HG03103 (cell line): ENCODE data around the gene TBCK.

ENCODE experiments used
- ATAC-seq: cut with Tn5 transposase; IDR thresholded peaks from one replicate; pipeline ENCODE4 v1.9.1; 2021; ENCODE audit warnings: low read depth; ENCODE audit not compliant: unreplicated experiment

TBCK gene

DNA sequence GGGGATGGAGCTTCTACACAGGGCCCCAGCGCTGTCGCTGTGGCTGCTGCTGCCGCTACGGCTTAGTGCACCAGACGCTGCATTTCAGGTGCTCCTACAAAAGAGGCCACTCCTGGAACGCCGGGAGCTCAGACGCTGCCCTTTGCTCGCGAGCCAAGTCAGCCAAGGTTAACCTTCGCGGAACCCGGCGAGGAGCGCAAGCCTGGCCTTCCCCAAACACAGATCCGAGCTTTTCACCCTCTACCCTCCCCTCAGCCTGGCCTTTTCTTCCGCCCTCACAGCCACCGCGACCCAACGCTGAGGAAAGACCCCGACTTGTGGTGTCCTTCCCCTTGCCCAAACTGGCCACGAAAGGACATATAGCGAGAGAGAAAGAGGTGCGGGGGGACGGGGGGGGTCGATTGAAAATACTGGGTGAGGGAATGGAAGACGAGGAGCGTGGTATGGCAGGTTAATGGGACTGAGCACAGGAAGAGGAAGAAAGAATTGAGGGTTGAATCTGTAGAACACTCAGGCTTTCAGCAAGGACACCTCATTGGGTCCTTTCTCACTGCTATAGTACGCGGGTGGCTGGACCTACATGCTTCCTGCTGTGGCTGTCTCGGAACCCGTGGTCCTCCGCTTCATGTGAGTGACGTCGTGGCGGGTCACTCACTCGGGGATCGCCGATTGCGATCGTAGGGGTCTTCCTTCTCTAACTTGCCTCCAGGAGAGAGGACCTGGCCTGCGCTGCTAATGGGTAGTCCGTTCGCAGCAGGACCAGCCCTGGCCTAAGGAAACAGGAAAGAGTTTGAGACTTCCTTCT lies at the start of gene TBCK, which contains the start of gene AIMP1:
TBCK (minus strand) TSS at position 242 of the 805 bp plus-strand sequence. CDS start 7,249 bp downstream, outside the sequence.
AIMP1 (plus strand) TSS at position 583 of the 805 bp plus-strand sequence. CDS start 8,460 bp downstream, outside the sequence.
- peak; percentile 81 for ATAC-seq

- no peak for ATAC-seq
Observed at GRCh38 chr4:106365613-106366012, 49.6 kb upstream of the TBCK start.

DNA sequence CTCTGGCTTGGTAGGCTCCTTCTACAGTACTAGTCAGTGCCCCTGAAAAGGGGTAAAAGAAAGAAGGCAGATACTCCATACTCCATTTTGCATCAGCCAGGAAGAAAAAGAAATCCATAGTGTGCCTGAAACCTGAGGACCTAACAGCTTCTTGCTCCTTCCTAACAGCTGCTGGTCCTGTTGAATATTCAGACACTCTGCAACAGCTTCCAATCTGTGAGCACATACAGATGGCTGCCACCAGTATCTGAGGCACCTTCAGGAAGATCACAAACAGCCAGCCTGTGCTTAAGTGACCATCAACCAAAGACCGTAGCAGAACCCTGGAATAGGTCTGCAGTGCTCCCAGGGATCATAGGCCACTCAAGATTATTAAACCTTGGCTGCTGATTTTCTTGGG lies 48.3 kb upstream of the TBCK start:
- ATAC-seq = no peak

- ATAC-seq = no peak
Observed at GRCh38 chr4:106362086-106362825, 46.2 kb upstream of the TBCK start.

DNA sequence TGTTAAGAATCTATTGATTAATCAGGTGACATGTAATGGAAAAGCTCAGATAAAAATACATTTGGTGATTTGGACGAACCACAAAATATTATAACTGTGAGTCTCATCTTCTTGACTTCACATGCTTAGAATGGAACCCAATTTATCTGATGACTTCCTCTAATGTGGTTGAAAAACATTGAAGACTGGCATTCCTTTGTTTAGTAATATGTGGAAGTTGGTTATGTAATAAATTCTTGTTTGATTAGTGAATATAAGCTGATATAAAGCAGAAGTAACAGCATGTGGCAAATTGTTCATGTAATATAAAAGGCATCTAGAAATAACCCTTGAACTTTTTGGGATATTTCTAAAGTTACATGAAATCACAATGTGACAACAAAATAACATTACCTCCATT lies 42.9 kb upstream of the TBCK start:
- ATAC-seq = no peak

DNA sequence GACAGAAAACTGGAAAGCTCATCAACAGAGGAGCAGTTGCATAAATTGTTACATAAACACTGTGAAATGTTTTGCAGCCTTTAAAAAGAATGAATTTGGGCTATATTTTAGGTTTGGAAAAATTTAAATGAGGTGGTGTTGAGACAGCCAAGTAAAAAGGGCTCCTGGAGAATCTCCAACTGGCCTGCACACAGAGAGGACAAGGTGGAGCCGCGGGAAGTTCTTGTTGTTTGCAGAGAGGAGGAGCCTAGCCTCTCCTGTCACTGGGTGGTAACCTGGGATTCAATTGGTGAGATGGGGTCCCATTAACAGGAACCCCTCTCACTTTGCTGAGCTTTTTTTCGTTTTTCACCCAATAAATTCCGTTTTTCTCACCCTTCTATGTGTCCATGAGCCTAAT lies 39.2 kb upstream of the TBCK start:
- no peak for ATAC-seq

DNA sequence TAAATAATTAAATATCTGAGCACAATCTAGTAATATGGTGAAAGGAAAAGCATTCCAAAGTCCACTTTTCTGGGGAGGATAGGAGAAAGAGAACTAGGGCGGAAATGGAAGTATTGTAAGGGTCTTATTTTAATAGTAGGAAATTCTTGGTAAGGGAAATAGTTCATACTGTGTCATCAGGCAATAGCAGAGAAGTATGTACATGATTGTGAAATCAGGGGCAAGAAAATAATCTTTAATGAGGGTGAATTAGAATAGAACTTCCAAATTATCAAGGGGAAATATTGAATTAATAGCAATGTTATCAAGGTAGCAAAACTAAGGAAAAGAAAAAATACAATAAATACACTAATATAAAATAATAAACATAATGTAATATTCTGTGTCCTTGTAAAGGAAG lies 37.8 kb upstream of the TBCK start:
- ATAC-seq = no peak

DNA sequence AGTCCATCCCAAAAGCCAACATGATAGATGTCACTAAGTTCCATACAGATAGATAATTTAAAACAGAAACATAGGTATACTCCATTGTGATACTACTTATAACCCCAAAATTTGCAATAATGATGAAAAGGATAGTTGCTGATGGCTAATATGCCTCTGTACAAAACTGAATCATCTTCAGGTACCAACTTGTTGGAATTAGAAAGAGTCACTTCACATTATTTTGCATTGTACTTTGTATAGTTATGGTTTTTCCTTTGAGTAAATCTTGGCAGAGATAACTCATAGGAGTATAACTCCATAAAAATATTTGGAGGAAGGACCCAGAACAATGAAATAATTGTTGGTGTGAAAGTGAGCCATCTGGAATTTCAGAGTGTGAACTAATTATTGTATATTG lies 35.0 kb upstream of the TBCK start:
- ATAC-seq = no peak

DNA sequence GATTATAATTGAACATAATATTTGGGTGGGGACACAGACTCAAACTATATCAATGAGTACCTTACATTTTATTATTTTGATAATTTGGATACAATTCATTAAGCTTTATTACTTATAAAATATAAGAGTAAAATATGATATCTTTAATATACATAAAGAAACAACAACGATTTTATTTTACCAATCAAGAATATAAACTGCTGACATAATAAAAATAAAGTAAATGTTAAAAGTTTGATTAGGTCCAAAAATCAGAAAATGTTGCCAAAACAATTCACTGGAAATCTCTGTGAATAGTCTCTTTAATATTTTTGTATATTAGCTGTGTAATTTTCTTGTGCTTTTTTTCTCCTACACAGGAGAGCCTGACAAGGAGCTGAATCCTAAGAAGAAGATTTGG lies 31.2 kb upstream of the TBCK start:
- ATAC-seq = no peak

GRCh38 chr4:106344647-106344970 lies 28.6 kb upstream of the TBCK start:
- no peak for ATAC-seq

DNA sequence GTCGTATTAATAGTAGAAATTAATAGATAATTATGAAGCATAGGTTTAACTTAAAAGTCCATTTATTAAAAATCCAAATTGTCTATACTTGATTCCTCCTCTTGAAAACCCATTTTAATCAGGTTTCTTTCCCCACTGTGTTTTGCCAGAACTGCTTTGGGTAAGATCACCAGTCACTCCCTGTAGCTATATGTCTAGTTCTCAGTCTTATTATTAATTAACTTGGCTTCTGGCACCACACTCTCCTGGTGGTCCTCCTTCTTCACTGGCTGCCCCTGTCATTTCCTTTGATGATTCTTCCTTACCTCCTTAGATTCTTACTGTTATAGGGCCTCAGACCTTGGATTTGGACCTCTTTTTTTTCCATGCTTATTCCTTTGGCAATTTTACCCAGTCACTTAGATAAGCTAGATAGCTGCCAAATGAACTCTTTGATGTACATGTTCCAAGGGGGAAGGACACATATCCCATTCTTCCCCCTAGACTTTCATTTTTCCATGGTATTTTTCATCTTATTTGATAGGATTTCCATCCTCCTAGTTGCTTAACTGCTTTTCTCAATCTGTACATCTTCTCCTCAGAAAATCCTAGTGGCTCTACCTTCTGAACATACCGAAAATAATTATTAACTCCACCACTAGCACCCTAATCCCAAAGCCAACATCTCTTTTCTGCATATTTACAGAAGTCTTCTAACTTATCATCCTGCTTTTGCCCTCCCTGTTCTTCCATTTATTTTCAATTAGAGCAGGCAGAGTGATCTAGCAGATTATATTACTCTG lies 28.0 kb upstream of the TBCK start:
- ATAC-seq = no peak

- no peak for ATAC-seq
Observed at GRCh38 chr4:106340774-106341173, 24.8 kb upstream of the TBCK start.

DNA sequence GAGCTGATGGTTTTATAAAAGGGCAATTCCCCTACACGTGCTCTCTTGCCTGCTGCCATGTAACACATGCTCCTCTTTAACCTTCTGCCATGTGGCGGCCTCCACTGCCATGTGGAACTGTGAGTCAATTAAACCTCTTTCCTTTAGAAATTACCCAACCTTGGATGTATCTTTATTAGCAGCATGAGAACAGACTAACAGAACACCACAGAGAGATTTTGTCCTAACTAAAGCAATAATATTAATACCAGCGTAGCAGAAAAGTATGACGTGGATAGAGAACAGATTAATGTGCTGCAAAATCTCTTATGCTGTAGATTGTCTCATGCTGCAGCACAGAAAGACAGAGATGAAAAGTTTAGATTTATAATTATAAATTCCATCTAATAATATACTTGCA lies 23.4 kb upstream of the TBCK start:
- ATAC-seq = no peak

DNA sequence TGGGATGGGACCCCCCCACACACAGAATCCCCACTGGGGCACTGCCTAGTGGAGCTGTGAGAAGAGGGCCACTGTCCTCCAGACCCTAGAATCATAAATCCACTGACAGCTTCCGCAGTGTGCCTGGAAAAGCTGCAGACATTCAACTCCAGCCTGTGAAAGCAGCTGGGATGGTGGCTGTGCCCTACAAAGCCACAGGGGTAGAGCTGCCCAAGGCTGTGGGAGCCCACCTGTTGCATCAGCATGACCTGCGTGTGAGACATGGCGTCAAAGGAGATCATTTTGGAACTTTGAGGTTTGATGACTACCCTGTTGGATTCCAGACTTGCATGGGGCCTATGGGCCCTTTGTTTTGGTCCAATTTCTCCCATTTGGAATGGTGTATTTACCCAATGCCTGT lies 22.7 kb upstream of the TBCK start:
- no peak for ATAC-seq

GRCh38 chr4:106337916-106338315 lies 21.9 kb upstream of the TBCK start:
- ATAC-seq = no peak

DNA sequence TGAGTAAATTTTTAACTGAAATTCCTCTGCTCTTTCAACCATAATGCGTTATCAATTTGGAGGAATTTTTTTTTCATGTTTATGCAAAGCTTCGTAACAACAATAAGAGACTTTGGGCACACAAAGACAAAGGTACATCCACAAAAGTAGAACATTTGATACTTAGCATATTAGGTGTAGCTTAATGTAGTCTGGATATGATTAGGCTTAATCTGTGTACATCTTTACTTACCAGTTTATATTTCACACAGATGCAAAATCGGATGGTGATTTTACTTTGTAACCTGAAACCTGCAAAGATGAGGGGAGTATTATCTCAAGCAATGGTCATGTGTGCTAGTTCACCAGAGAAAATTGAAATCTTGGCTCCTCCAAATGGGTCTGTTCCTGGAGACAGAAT lies 20.6 kb upstream of the TBCK start:
- no peak for ATAC-seq

DNA sequence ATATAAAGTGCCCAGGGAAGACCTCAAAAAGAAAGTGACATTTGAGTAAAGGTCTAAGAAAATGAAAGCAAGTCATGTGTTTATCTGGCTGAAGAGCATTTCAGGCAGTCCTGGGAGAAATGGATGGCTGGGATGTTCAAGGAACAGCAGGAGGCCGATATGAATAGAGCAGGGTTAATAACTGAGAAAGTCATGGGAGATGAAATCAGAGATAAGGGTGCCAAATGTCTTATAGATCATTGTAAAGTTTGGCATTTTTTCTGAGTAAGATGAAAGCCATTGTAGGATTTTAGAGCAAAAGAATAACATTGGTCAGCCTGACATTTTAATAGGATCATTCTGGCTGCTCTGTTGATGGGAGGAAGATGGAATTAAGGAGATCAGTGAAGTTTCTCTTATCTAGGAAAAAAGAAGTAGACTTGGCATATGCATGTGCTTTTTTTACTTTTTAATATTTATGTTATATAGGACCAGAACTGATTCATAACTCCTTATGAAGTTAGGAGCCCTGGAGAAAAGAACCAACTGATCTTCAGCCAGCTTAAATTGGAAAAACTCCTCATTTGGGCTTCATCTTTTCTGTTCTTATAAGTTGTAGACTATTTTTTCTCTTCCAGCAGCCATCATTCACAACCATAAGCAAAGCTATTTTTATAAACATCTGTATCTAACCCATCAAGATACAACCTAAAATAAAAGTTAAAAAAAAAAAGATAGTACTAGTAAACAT lies 18.9 kb upstream of the TBCK start:
- ATAC-seq = no peak

DNA sequence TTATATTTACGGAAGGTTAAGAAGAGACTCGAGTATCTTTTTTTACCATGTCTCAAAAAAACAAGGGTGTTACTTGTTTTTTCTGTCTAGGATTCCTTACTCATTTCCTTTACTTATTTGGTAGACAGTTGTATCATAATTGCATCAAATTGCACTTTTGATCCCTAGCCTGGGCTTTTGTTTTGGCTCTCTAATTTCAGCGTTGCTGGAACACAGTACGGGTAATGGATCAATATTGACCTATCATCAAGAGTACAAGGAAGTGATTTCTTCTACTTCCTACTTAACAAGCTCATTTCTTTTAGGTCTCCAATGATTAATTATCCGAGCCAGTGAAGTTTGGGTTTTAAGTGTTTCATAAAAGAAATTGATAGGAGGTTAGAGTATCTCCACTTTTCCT lies 17.2 kb upstream of the TBCK start:
- no peak for ATAC-seq

DNA sequence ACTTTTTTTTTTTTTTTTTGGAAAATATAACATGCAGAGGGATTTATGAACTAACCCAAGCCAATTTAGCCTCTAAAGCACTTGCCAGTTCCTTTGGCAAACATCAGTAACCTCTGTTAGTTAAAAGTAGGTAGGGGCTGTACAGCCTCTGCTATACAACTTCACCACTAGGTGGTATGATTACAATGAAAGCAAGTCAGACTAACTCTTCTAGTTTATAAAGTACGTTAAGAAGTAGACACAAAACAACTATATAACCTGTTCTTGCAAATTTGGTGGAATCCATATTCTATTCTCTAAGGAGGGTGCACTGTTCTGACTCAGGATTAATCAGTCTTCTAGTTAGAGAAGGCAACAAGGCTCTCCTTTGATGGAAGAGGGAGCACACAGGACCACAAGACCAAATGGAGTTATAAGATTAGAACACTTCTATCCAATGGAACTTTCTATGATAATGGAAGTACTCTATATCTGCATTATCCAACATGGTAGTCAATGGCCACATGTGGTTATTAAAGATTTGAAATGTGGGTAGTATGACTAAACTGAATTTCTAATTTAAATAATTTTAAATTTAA lies 13.1 kb upstream of the TBCK start:
- ATAC-seq = peak; percentile 89

DNA sequence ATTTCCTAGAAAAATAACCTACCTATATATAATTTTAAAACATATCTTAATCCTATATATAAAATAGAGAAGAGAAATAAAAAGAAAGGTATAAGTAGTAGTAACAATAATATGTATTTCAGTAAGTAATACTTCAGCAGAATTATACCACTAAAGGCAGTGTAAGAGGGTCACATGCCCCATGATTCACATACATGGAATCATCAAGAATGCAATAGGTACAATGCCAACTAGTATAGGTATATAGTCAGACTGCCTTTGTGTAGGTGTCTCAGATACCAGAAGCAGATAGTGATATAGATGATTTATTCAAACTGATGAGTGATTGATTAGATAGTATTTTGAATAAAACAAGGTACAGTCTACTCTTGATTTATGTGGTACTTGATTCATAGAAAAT lies 9.8 kb upstream of the TBCK start:
- ATAC-seq = no peak
